OCI-LY1 (cell line): ENCODE results near the gene PDE8A.

Experiments used
- EZH2 ChIP-seq: fragments of 200-600 bp; sonication (generic), shearing (Covaris generic); IDR thresholded peaks from 2 replicates; pipeline ENCODE4 v1.8.0; 2017; ENCODE audit warnings: borderline replicate concordance, mixed run types, mild to moderate bottlenecking, antibody characterized with exemption, low read length, moderate library complexity, mixed read lengths
- TF ChIP-seq, protein P1 (sequence below): fragments of 200-600 bp; sonication (generic), shearing (Covaris generic); IDR thresholded peaks from 2 replicates; pipeline ENCODE4 v1.5.1; 2017; ENCODE audit warnings: mild to moderate bottlenecking, antibody characterized with exemption, low read length, moderate library complexity, mixed read lengths

DNA sequence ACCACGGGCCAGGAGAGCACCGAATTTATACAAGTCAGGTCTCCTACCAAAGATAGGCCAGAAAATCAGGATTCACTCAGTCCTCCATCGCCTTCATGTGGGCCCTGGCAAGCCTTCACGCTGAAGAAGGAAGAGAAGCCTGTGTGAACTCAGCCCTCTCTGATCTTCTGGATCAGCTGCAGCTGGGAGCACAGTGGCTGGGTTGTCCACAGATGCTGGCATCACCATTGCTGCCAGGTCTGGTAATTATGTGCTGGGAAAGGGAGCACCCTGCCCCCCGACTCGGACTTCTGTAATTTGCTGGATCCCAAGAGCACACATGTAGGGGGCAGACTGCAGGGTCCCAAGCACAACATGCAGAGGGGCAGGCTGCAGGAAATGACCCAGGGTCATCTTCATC lies 12.4 kb upstream of the PDE8A start:
- TF ChIP-seq, protein P1, sequence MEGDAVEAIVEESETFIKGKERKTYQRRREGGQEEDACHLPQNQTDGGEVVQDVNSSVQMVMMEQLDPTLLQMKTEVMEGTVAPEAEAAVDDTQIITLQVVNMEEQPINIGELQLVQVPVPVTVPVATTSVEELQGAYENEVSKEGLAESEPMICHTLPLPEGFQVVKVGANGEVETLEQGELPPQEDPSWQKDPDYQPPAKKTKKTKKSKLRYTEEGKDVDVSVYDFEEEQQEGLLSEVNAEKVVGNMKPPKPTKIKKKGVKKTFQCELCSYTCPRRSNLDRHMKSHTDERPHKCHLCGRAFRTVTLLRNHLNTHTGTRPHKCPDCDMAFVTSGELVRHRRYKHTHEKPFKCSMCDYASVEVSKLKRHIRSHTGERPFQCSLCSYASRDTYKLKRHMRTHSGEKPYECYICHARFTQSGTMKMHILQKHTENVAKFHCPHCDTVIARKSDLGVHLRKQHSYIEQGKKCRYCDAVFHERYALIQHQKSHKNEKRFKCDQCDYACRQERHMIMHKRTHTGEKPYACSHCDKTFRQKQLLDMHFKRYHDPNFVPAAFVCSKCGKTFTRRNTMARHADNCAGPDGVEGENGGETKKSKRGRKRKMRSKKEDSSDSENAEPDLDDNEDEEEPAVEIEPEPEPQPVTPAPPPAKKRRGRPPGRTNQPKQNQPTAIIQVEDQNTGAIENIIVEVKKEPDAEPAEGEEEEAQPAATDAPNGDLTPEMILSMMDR: no peak
- TF ChIP-seq EZH2: no peak
